Measurements from ENCODE around the gene SNX10. TPM values are rescaled to one million over a fixed set of nuclear protein-coding genes. Genes with fewer than 3 reads are reported as not detected.
"Not testable (repeated sequence)": the region's sequence is repeated elsewhere in the genome, so short reads cannot be mapped to it uniquely, and the experiment has no call there.

Gene SNX10
- total RNA-seq, 3 donors from 2014 or later: 13.4 to 24.6 (median 18.1) TPM

DNA sequence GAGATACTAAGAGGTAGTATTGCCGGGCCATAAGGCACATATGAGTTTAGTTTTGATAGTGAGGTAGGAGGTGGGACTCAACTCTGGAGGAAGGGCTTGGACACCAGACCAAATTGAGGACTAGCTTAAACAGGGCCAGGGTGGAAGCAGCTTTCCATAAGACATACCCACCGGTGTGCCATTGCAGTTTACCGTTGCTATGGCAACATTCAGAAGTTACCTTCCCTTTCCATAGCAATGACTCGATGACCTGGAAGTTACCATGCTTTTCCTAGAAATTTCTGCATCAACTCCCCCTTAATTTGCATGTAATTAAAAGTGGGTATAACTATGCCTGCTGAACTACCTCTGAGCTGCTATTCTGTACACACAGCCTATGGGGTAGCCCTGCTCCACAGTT lies 10.9 kb upstream of the SNX10 start:
- H3K4me3 ChIP-seq: no peak overlapping the region
- H3K9me3 ChIP-seq: no peaks in the 10 kb centered on the region
- DNase-seq (ENCODE audit: low spot score in 2 of 2): no peak
- H3K27me3 ChIP-seq: no peaks in the 10 kb centered on the region
- intact Hi-C loops (cut with DNase I; ENCODE audit: low total_unique reads): no loop called here
- no peaks in the 10 kb centered on the region for H3K36me3 ChIP-seq
- H3K27ac ChIP-seq: no peak overlapping the region
- no peak for TF ChIP-seq POLR2AphosphoS5 (IDR thresholded peaks at IDR 0.05)
- TF ChIP-seq, protein P1, sequence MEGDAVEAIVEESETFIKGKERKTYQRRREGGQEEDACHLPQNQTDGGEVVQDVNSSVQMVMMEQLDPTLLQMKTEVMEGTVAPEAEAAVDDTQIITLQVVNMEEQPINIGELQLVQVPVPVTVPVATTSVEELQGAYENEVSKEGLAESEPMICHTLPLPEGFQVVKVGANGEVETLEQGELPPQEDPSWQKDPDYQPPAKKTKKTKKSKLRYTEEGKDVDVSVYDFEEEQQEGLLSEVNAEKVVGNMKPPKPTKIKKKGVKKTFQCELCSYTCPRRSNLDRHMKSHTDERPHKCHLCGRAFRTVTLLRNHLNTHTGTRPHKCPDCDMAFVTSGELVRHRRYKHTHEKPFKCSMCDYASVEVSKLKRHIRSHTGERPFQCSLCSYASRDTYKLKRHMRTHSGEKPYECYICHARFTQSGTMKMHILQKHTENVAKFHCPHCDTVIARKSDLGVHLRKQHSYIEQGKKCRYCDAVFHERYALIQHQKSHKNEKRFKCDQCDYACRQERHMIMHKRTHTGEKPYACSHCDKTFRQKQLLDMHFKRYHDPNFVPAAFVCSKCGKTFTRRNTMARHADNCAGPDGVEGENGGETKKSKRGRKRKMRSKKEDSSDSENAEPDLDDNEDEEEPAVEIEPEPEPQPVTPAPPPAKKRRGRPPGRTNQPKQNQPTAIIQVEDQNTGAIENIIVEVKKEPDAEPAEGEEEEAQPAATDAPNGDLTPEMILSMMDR (IDR thresholded peaks at IDR 0.05): no peak
- TF ChIP-seq POLR2A (IDR thresholded peaks at IDR 0.05): no peak
- H3K4me1 ChIP-seq: no peaks in the 10 kb centered on the region

GRCh38 chr7:26284477-26284876 lies 7.2 kb upstream of the SNX10 start:
- intact Hi-C loops (cut with DNase I; ENCODE audit: low total_unique reads): no loop called here
- H3K4me3 ChIP-seq: no peak overlapping the region

GRCh38 chr7:26284995-26285632 lies 6.5 kb upstream of the SNX10 start:
- no peaks in the 10 kb centered on the region for H3K4me1 ChIP-seq
- H3K36me3 ChIP-seq: no peaks in the 10 kb centered on the region

More at GRCh38 chr7:26284477-26284876, 7.2 kb upstream of the SNX10 start:
- Histone ChIP-seq H3K27me3 (no peaks in the 10 kb centered on the region), H3K27ac (no peak overlapping the region), H3K36me3 (no peaks in the 10 kb centered on the region), H3K4me1 (no peaks in the 10 kb centered on the region), H3K9me3 (no peaks in the 10 kb centered on the region)
- TF ChIP-seq POLR2AphosphoS5 (IDR thresholded peaks at IDR 0.05) (no peak), POLR2A (IDR thresholded peaks at IDR 0.05) (no peak)
- TF ChIP-seq, protein P1 (IDR thresholded peaks at IDR 0.05): no peak
- DNase-seq (ENCODE audit: low spot score in 2 of 2): no peak

GRCh38 chr7:26286157-26286556 lies 5.5 kb upstream of the SNX10 start:
- DNase-seq (ENCODE audit: low spot score in 2 of 2): no peak
- intact Hi-C loops (cut with DNase I; ENCODE audit: low total_unique reads): loop anchor here (5.0 kb wide), 1 partner anchor 991 kb away; no protein-coding TSS in a partner anchor
- no peaks in the 10 kb centered on the region for H3K4me1 ChIP-seq
- TF ChIP-seq POLR2AphosphoS5 (IDR thresholded peaks at IDR 0.05) (no peak), POLR2A (IDR thresholded peaks at IDR 0.05) (no peak)
- TF ChIP-seq, protein P1 (IDR thresholded peaks at IDR 0.05): no peak
- H3K27me3 ChIP-seq: no peaks in the 10 kb centered on the region
- H3K36me3 ChIP-seq: no peaks in the 10 kb centered on the region
- H3K27ac ChIP-seq: no peak overlapping the region
- no peak overlapping the region for H3K4me3 ChIP-seq
- H3K9me3 ChIP-seq: no peaks in the 10 kb centered on the region

More at GRCh38 chr7:26284995-26285632, 6.5 kb upstream of the SNX10 start:
- DNase-seq (ENCODE audit: low spot score in 2 of 2): no peak
- Histone ChIP-seq H3K27ac (no peak overlapping the region), H3K4me3 (no peak overlapping the region), H3K27me3 (no peaks in the 10 kb centered on the region), H3K9me3 (no peaks in the 10 kb centered on the region)
- intact Hi-C loops (cut with DNase I; ENCODE audit: low total_unique reads): loop anchor here (5.0 kb wide), 1 partner anchor 992 kb away; no protein-coding TSS in a partner anchor
- TF ChIP-seq, protein P1 (IDR thresholded peaks at IDR 0.05): no peak
- no peak for TF ChIP-seq POLR2A (IDR thresholded peaks at IDR 0.05)
- TF ChIP-seq POLR2AphosphoS5 (IDR thresholded peaks at IDR 0.05): no peak

GRCh38 chr7:26288126-26288525 lies 3.5 kb upstream of the SNX10 start:
- not testable (repeated sequence) for H3K36me3 ChIP-seq; DNase-seq (ENCODE audit: low spot score in 2 of 2); H3K9me3 ChIP-seq; H3K27ac ChIP-seq; H3K4me1 ChIP-seq; H3K27me3 ChIP-seq; H3K4me3 ChIP-seq
- intact Hi-C loops (cut with DNase I; ENCODE audit: low total_unique reads): loop anchor here (5.0 kb wide), 1 partner anchor 989 kb away; no protein-coding TSS in a partner anchor

Data from breast epithelium (tissue), 4 donors.